GM12801 (cell line): Measurements from ENCODE around the gene FMNL2.

Source experiments
- TF ChIP-seq, protein P1 (sequence below): IDR thresholded peaks from one replicate; pipeline ENCODE4 v1.5.1; 2011; ENCODE audit warnings: control low read depth; ENCODE audit not compliant: insufficient read length; ENCODE audit errors: extremely low read depth

Gene FMNL2

DNA sequence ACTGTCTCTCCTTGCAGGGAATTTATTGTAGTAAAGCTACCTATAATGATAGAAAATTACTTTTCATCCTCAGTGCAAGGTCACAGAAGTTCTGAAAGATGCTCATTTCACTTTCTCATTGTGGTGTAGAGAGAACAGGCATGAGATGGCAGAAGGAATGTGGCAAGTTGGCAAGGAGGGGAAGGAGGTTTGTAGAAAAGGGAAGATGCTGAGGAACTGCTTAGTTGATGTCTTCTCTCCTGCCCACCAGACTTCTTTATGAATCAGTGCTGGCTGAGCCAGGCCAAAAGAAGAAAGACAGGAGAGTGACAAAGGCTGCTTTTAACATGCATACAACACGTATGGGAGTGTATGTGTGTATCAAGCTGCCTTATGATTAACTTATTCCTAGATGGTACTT lies 217.9 kb downstream of the FMNL2 start:
- TF ChIP-seq, protein P1, sequence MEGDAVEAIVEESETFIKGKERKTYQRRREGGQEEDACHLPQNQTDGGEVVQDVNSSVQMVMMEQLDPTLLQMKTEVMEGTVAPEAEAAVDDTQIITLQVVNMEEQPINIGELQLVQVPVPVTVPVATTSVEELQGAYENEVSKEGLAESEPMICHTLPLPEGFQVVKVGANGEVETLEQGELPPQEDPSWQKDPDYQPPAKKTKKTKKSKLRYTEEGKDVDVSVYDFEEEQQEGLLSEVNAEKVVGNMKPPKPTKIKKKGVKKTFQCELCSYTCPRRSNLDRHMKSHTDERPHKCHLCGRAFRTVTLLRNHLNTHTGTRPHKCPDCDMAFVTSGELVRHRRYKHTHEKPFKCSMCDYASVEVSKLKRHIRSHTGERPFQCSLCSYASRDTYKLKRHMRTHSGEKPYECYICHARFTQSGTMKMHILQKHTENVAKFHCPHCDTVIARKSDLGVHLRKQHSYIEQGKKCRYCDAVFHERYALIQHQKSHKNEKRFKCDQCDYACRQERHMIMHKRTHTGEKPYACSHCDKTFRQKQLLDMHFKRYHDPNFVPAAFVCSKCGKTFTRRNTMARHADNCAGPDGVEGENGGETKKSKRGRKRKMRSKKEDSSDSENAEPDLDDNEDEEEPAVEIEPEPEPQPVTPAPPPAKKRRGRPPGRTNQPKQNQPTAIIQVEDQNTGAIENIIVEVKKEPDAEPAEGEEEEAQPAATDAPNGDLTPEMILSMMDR, result no peak

GRCh38 chr2:152553518-152553917 lies 218.5 kb downstream of the FMNL2 start:
- TF ChIP-seq, protein P1, result no peak

GRCh38 chr2:152555048-152555447 lies 220.1 kb downstream of the FMNL2 start:
- TF ChIP-seq, protein P1, result no peak

DNA sequence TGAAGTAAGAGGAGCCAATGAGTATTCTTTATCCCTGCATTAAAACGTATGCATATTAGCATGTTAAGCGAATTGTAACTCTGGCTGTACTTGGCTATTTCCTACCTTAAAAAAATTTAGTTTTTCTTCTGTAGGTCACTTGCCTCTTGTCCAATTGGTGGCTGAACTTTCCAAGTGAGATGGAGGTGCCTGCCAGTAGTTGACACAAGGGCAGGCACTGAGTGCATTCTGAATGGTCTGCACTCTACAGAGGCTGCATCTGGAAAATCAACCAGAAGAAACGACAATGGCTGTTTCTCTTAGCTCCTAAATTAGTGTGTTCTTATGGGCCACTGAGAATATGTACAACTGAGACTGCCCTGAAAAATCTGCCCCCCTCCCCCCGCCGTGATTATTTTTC lies 221.5 kb downstream of the FMNL2 start:
- TF ChIP-seq, protein P1, result no peak

DNA sequence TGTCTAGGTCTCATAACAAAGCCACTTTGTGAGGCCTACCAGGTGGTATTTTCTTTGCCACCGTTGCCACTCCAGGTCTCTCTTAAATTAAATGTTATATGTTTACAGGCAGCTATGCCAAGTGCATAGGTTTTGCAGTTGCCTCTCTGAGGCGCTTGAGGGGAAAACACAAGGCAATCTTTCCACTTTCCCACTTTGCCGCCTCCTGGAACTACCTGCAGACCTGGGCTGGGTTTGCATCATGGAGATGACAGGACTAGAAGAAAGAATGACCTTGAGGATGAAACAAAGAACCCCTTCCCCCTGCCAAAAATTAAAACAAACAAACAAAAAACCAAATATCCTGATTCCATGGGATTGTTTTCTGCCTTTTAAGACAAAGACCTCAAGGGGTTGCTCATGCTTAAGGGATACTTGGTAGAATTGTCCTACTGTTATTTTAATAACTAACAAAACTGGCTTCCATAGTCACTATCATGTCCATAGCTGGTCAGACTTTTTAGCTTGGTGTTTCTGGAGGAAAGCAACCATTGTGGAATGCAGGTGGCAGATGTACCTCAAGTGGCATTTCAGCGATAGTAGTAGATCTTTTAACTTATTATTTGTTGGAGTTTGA lies 222.4 kb downstream of the FMNL2 start:
- TF ChIP-seq, protein P1, result no peak

- TF ChIP-seq, protein P1, result no peak
Measured at GRCh38 chr2:152558158-152558984, 223.4 kb downstream of the FMNL2 start.

- TF ChIP-seq, protein P1, result no peak
Measured at GRCh38 chr2:152559008-152559407, 224.0 kb downstream of the FMNL2 start.
